GM18508 (cell line): Measurements from ENCODE around the gene PRDM16.

Experiments used
- ATAC-seq: cut with Tn5 transposase; IDR thresholded peaks from one replicate; pipeline ENCODE4 v1.9.1; 2021; ENCODE audit warnings: moderate number of reproducible peaks; ENCODE audit not compliant: insufficient read depth, unreplicated experiment

PRDM16 gene

DNA sequence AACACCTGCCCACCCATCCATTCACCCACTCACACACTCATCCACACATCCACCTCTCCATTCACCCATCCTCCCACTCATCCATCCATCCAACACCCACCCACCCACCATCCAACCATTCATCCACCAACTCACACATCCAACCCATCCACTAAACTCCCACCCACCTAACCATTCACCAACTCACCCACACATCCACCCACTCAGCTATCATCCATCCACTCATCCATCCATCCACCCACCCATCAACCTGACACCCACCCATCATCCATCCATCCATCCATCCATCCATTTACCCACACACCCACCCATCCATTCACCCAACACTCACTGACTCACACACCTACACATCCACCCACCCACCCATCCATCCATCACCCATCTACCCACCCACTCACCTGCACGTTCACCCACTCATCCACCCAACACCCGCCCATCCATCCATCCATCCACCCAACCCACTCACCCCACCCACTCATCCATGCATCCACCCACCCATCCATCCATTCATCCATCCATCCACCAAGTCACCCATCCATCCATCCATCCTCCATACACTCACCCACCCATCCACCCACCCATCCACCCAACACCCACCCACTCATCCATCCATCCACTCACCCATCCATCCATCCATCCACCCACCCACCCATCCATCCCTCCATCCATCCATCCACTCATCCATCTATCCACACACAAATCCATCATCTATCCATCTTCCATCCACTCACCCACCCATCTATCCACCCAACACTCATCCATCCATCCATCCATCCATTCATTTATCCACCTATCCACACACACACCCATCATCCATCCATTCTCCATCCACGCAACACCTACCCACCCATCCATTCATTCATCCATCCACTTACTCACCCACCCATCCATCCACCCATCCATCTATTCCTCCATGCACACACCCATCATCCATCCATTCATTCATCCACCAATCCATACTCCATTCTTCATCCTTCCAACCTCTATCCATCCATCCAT, 17.4 kb upstream of the PRDM16 start:
- ATAC-seq, result no peak

DNA sequence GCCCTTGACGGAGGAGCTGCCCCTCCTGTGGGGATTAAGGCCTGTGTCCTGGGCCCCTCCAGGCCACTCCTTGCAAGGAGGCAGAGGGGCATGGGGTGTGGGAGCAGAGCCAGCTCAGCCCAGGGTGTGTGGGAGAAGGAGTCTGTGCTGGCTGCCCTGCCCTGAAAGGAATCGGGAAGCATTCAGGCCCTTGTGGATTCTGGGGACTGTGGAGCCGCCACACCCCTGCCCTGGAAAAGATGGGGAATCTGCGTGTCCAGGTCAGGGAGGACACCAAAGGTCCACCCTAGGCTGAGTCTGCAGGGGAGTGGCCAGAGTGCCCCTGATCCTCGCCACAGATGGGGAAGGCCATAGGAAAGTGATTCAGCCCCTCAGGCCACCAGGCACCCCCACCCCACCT, 16.5 kb upstream of the PRDM16 start:
- no peak for ATAC-seq

DNA sequence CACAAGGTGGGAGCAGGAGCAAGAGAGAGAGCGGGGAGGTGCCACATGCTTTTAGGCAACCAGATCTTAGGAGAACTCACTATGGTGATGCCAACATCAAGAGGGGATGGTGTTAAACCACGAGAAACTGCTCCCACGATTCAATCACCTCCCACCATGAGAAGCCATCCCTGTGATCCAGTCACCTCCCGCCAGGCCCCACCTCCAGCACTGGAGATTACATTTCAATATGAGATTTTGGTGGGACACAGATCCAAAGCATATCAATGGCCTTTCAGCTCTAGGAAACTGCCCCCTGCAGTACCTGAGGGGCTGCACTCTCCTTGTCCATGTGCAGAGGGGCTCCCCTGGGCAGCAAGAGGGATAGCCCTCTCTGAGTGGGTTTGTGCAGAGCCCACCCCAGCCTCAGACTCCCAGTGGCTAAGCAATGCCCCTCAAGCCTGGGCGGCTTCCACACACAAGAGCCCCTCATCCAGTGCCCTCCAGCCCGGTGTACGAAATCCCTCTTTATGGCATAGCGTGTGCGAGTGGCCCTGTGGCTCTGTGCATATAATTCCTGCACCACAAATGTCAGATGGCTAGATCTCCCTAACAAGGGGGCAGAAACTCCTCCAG, 15.5 kb upstream of the PRDM16 start:
- ATAC-seq, result no peak

DNA sequence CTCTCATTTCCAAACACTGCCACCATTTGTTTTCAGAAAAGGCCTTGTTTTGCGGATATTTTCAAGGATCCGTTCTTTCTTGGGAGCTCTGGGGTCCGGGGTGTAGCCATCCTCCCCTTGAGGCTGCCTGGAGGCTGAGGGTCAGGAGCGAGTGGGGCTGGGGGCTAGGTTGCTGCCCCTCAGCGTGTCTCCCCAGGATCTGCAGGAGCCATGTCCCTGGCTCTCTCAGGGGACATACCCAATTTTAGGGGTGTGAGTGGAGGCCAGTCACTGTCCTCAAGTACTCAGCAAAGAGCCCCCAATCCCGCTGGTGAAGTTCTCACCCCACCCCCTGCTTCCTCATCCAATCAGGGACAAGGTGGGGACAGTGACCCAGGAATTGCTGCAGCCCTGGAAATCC, 15.0 kb upstream of the PRDM16 start:
- ATAC-seq, result no peak

DNA sequence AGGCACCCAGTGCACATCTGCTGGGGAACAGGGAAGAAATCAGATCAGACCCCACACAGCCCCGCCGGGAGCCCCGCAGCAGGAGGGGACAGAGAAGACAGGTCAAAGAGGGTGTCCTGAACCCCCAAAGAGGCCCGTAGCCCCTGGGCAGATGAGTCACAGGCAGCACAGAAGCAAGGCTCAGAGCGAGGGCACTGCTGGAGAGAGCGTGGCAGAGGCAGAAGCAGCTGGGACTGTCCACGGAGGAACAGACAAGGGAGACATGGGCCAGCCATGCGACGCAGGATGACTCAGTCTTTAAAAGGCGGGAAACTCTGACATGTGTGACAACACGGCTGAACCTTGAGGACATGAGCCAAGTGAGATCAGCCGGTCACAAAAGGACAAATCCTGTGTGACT, 14.5 kb upstream of the PRDM16 start:
- ATAC-seq, result no peak

DNA sequence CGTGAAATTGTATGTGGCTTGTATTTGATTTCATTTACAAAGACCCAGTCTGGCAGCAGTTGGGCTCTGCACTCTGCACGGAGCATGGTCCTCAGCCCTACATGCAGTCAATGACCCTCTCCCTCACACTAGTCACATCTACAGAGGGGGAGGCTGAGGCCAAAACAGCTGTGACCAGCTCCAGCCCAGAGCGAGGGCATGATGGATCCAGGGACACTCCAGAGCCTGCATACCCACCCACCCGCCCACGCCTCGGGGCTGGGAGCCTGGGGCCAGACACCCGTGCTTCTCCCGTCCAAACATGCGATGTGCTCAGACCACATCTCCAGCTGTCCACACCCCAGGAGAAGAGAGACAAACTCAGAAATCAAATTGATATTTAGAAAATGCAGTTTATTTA, 14.0 kb upstream of the PRDM16 start:
- ATAC-seq, result no peak

DNA sequence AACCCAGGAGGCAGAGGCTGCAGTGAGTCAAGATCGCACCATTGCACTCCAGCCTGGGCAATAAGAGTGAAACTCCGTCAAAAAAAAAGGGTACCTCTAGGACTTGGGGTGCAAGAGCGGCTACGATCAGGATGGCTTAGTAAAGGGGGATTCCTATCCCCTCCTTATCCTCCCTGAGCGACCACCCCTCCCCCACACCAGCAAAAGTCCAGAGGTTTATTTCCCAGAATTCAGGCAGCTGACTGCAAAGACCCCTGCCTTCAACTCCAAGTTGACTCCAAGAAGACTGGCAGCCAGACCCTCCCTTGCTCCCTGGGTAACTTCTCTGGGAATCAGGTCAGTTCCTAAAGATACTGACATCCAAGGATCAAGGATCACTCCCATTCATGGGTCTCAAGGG, 12.4 kb upstream of the PRDM16 start:
- ATAC-seq, result no peak

DNA sequence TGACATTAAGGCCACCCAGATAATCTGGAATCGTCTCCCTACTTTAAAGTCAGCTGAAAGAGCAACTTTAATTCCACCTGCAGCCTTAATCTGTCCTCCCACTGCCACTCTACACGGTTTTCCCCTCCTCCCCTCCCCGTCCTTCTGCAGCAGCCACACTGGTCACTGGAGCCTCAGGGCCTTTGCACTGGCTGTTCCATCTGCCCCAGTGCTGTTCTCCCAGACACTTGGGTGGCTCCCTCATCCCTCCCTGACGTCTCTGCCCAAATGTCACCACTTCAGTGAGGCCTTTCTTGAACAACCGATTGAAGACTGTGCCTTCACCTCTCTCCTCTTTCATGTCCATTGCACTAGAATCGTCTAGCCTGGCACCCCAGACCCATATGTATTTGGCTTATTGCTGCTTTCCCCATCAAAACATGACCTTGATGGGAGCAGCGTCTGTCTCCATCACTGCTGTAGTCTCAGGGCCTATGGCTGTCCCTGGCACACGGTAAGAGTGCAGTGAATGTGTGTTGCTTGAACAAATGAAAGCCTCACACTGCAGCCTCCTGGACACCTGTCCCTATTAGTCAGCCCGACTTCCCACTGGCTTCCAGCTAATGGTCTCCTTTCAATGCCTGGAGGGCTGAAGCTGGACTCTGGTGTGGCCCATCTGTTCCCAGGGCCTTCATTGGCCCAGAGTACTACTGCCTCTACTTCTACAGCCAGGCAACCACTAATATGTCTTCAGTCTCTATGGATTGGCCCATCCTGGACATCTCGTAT, 10.6 kb upstream of the PRDM16 start:
- no peak for ATAC-seq

DNA sequence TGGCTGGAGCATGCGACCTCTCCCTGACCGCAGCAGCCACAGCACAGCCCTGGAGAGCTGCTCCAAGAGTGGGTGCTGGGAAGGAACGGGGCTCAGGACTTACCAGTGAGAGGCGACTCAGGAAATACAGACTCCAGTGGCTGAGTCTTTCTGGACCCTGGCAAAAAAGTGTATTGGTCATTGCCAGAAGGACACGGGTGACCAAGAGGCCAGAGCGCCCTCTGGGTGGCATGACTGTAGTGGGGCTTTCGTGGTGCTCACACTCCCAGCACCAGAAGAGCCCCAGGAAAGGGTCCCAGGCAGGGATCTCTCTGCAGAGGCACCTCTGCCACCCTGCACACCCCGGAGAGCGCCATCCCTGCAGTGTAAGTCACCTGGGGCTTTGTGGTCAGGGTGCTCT, 8.9 kb upstream of the PRDM16 start:
- ATAC-seq, result no peak

DNA sequence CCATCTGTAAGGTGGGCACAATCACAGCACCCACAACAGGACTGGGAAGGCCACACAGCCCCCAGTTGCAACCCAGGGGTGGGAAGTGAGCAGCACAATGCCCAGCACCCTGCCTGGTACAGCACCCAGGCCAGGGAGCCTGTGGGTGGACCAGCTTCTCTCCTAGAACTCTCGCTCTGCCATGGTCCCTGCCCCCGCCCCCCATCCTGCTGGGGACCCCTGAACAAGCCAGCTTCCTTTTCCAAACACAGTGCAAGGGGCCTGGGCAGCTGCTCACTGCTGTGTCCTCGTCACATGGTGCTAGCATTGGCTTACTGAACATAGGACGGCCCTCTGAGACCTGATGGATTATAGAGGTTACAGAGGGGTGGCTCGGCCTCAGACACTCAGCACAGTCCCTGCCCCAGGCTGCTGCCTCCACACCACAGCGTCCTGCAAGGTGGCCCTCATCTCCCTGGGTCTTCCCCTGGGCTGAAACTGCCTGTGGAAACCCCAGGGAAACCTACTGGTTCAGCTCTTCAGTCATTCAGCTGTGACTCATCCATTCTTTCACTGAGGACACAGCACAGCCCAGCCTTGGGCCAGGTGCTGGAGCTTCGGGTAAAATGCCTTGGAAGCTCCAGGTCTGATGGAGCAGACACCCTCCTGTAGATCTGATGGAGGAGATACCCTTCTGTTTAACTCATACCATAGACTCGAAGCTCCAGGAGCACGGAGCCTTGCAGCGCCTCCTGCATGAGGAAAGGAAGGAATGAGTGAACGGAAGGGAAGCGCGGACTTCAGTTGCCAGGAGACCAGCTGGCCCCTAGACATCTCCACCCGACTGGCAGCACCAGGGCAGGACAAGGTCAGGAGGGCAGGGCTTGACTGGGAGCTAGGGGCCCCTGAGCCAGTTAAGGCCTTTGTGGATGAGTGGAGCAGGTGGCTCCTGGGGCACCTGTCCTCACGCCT, 8.1 kb upstream of the PRDM16 start:
- no peak for ATAC-seq

DNA sequence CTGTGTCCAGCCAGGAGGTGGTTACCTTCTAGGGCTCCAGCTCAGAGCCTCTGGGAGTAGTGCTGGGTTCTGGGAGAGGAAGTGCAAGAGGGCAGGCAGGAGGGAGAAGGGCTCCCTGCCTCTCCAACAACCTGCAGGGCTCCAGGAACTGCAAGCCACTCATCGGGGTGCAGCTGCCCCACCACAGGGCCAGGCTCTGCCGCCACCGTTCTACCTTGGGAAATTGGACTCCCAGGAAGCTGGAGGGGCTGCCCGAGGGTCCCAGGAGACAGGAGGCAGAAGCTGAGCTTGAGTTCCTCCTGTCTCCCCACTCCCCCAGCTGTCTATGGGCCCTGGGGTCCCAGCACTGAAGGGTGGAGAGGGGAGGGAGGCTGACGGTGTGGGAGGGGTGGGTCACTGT, 7.4 kb upstream of the PRDM16 start:
- no peak for ATAC-seq

DNA sequence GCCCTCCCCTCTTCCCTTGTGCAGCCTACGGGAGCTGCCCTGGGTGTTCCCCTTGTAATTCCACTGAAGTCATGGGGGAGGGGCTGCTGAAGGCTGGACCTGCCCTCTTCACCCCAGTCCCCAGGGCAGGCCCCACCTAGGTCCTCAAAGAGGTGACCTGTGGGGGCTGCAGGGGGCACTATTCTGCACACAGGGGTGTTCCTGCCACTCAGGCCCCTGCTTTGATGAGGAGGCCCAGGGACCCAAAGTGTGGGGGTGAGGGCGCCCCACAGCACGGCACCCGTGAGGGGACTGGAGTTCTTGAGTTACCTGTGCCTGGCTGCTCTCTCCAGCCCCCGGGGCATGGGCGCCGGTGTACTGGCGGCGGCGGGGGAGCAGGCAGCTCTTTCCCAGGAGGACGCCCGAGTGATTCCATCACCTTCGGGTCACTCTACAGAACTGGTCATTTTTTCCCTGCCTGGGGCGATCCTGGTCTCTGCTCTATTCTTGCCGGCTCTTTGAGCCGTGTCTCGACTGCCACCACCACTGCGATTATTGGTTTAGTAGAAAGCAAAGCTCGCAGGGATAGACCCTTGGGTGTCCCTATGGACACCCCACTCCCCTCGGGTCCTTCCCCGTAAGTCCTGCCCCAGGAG, 6.9 kb upstream of the PRDM16 start:
- ATAC-seq, result no peak

DNA sequence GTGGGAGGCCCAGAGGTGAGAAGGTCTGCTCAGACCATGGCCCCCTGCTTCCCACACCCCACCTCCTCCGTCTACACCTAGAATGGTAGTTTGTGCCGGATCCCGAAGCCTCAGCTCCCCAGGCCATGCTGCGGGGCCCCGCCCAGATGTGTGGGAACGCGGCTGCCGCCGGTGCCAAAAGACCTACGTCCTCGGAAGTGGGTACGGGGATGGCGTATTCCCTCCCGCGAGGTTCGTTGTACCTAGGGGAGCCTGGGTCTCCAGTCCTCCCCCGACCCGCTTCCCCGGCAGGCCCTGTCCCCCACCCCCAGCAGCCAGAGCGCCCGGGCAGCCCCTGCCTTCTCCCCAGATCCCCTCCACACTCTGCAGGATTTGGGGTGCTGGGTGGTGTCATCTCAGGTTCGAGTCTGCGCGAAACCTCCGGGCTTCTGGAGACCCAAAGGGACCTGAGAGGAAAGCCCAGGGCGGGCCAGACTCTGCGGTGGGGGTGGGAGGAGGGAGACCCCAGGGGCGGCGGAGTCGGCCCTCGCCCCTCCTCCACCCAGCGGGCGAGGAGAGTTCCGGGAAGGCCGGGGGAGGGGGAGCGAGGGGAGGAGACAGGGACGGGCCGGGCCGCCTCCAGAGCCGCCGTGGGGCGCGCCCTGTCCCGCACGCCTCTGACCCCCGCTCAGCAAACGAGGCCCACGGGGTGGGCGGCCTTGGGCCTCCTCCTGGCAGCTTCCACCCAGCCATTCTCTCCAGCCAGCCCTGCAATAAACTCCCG, 6.2 kb upstream of the PRDM16 start:
- ATAC-seq, result no peak

DNA sequence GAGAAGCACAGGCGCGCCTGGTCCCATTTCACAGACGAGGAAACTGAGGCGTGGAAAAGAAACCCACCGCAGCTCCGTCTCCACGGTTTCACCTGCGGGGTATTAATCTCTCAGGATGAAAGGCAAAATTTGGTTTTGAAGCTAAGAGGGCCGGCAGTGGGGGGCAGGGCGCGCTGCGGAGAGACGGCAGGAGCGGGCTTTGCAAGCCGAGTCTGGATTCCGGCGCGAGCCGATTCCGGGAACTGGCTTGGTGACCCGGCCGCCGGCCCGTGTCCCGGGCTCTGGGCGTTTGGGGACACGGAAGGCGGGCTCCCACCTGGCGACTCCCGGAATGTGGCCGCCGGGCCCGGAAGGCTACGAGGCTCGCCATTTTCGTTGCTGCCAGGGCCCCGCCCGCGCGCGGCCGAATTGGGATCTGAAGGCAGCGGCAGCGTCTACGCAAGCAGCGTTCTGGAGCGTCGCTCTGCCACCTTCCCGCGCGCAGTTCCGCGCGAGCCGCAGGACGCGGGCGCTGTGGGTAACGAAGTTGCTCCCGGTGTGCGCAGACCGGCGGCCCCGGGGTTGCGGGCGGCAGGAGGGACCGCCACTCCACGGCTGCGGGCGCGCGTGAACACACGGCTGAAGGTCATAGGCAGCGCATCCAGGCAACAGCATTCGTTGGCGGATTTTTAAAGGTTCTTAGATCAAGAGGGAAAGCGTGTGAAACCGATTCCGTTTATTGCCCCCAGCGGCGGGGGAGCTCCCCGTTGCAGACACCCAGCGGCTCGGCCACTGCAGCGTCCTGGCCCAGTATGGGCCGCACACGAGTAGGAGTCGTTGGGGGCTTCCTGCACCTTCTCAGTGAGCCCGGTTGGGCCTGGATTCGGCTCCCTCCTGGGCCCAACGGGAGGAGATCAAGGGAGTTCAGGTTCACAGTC, 5.4 kb upstream of the PRDM16 start:
- ATAC-seq, result no peak

DNA sequence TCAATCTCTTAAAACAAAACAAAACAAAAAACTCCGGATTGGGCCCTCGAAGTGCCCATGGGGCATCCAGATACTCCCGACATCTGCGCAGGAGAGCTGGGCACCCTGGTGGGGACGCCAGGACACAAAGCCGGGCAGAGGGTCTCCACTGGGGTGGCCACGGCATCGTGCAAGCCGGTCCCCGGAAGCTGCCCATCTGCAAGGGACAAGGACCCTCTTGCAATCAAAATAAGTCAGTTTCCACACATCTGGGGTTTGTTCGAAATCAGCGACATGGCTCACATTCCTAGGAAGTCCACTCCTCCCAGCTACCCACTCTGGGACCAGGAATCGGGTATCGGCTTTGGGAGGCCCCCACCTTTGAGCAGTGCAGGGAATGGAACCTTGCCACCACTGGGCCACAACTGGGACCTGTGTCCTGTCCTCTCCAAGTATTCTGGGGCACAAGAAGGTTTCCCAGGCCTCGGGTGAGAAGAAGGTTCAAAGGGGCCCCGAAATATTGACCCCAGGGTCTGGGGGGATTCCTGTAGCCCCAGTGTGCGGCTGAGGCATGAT, 4.6 kb upstream of the PRDM16 start:
- no peak for ATAC-seq

DNA sequence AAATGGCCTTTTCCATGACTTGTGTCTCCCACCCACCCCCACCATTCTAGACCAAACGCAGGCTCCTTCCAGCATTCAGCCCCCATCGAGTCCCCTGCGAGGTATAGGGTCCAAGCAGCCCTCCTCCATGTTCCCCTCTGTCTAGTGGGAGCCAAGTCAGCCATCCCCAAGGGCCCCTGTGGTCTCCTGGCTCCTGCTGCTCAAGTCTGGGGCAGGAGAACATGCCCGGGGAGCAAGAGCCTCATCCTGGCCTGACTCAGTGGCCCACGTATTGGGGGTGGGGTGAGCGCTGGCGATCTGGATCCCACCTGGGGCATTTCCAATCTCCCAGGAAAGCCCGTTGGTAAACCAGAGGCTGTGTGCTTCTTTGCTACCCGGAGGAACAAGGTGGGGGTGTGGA, 4.1 kb upstream of the PRDM16 start:
- no peak for ATAC-seq

DNA sequence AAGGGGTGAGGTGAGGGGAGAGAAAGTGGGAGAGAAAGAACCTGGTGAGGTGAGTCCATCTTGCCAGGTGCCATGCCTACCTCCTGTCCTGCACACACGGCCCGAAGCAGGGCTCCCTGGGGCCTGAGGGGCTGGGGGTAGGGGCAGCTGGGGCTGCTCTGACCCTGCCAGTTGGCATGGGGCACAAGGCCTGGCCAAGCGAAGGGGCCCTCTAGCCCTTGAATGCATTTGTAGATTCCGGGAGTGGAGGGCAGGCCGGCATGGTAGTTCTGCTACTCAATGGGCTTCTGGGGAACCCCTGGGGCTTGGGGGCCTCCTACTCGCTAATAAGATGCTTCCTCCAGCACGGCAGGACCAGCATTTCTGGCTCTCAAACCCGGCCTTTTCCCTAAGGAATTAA, 3.6 kb upstream of the PRDM16 start:
- no peak for ATAC-seq

DNA sequence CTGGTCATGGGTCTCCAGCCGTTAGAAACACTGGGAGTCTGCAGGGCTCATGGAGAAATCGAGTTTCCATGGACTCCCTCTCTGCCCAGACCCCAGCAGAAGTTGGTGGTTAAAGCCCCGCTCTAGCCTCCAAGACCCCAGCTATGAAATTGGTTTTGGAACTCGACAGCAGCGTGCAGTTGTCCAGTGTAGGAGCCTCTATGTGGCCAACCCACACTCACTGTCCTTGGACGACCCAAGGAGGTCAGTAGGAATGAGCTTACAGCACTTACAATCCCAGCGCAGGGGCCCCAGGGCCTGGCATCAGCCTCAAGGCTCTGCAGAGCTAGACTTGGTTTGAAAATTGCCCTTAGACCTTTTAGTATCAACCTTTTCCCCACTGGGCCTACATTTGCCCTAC, 3.2 kb upstream of the PRDM16 start:
- ATAC-seq, result no peak
